Osteoblast (primary cell): ENCODE data around the gene AJM1. TPM values are rescaled to one million over a fixed set of nuclear protein-coding genes. Genes with fewer than 3 reads are reported as not detected.
A peak's percentile ranks its signal among the peaks of the same experiment; 100 is the strongest.
"Not testable (repeated sequence)": the region's sequence is repeated elsewhere in the genome, so short reads cannot be mapped to it uniquely, and the experiment has no call there.

Experiments
- DNase-seq: peaks from one replicate; pipeline ENCODE4 v3.0.0; 2011; ENCODE audit warnings: low spot score, mixed read lengths; ENCODE audit not compliant: insufficient read length; ENCODE audit errors: missing footprints
- H2AFZ ChIP-seq: 2 replicates; pipeline ENCODE4 v1.6.0; 2011; ENCODE audit warnings: mild to moderate bottlenecking, low read length
- H3K27ac ChIP-seq: 2 replicates; pipeline ENCODE4 v1.5.1; 2011; ENCODE audit warnings: mild to moderate bottlenecking, low read depth, low read length, moderate library complexity
- H3K27me3 ChIP-seq: 2 replicates; pipeline ENCODE4 v1.6.0; 2012; ENCODE audit warnings: mild to moderate bottlenecking, control low read depth, inconsistent platforms, low read length, moderate library complexity; ENCODE audit not compliant: insufficient read depth
- H3K36me3 ChIP-seq: 2 replicates; pipeline ENCODE4 v1.5.1; 2011; ENCODE audit warnings: mild to moderate bottlenecking, low read length, control low read depth, moderate library complexity; ENCODE audit not compliant: insufficient read depth
- H3K4me1 ChIP-seq: 2 replicates; pipeline ENCODE4 v1.5.1; 2011; ENCODE audit warnings: mild to moderate bottlenecking, low read length, control low read depth, moderate library complexity; ENCODE audit not compliant: insufficient read depth
- H3K4me2 ChIP-seq: 2 replicates; pipeline ENCODE4 v1.6.0; 2011; ENCODE audit warnings: mild to moderate bottlenecking, low read length; ENCODE audit not compliant: insufficient read depth
- H3K4me3 ChIP-seq: fragments of 200-600 bp; sonication (generic); 3 replicates; pipeline ENCODE4 v1.5.1; 2012; ENCODE audit warnings: mild to moderate bottlenecking, low read length, inconsistent platforms; ENCODE audit not compliant: insufficient read depth
- H3K79me2 ChIP-seq: 2 replicates; pipeline ENCODE4 v1.6.0; 2012; ENCODE audit warnings: mild to moderate bottlenecking, low read length, control low read depth, inconsistent platforms; ENCODE audit not compliant: insufficient read depth
- H3K9me3 ChIP-seq: 2 replicates; pipeline ENCODE4 v1.5.1; 2011; ENCODE audit warnings: low read depth, low read length, control low read depth
- H4K20me1 ChIP-seq: 2 replicates; pipeline ENCODE4 v1.6.0; 2012; ENCODE audit warnings: mild to moderate bottlenecking, low read length, control low read depth; ENCODE audit not compliant: insufficient read depth
- total RNA-seq: library from RNA; depleted of rRNA; stranded (reverse); fragments of >200 nt; gene quantifications from 2 replicates; pipeline ENCODE4 v1.2.3, GENCODE V29; 2012
- TF ChIP-seq, protein P1 (sequence below): IDR thresholded peaks from 2 replicates; pipeline ENCODE4 v1.5.1; 2011; ENCODE audit warnings: mild to moderate bottlenecking, low read depth, low read length, moderate library complexity; ENCODE audit errors: extremely low read depth

The AJM1 gene
- total RNA-seq, 1 donor: 1.1 TPM

DNA sequence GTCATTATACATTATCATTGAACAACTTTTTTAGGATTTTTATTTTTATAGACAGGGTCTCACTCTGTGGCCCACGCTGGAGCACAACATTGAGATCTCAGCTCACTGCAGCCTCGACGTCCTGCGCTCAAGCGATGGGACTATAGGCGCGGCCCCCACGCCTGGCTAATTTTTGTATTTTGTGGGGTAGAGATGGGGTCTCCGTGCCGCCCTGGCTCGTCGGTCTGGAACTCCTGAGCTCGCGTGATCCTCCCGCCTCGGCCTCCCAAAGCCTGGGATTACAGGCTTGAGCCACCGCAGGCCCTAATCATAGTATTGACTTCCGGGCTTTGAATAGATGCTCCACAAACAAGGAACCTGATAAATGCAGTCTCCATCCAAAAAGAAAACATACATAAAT, 25.2 kb downstream of the AJM1 start:
- no peak overlapping the region for H2AFZ ChIP-seq
- TF ChIP-seq, protein P1, sequence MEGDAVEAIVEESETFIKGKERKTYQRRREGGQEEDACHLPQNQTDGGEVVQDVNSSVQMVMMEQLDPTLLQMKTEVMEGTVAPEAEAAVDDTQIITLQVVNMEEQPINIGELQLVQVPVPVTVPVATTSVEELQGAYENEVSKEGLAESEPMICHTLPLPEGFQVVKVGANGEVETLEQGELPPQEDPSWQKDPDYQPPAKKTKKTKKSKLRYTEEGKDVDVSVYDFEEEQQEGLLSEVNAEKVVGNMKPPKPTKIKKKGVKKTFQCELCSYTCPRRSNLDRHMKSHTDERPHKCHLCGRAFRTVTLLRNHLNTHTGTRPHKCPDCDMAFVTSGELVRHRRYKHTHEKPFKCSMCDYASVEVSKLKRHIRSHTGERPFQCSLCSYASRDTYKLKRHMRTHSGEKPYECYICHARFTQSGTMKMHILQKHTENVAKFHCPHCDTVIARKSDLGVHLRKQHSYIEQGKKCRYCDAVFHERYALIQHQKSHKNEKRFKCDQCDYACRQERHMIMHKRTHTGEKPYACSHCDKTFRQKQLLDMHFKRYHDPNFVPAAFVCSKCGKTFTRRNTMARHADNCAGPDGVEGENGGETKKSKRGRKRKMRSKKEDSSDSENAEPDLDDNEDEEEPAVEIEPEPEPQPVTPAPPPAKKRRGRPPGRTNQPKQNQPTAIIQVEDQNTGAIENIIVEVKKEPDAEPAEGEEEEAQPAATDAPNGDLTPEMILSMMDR: no peak
- H3K4me1 ChIP-seq: peaks cover 4% of the 10 kb centered on the region
- DNase-seq: no peak
- H3K4me2 ChIP-seq: no peak overlapping the region
- peaks cover 30% of the 10 kb centered on the region for H3K79me2 ChIP-seq
- no peak overlapping the region for H3K4me3 ChIP-seq
- H4K20me1 ChIP-seq: peaks cover 10% of the 10 kb centered on the region
- H3K9me3 ChIP-seq: no peaks in the 10 kb centered on the region
- H3K36me3 ChIP-seq: peaks cover 20% of the 10 kb centered on the region
- no peaks in the 10 kb centered on the region for H3K27me3 ChIP-seq
- no peak overlapping the region for H3K27ac ChIP-seq

DNA sequence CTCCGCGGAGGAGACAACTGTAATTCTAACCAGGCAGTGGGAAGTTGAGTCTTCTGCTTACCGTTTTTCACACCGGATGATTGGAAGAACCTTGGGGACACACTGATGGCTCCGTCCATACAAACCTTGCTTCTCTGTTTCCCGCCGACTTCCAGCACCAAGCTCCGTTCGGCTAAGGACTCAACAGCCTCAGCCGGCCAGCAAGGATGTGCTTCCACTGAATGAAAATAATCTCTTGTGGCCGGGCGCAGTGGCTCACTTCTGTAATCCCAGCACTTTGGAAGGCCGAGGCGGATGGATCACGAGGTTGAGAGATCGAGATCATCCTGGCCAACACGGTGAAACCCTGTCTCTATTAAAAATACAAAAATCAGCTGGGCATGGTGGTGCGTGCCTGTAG, 25.6 kb downstream of the AJM1 start:
- H3K4me1 ChIP-seq: peaks cover 4% of the 10 kb centered on the region
- H3K79me2 ChIP-seq: peaks cover 30% of the 10 kb centered on the region
- DNase-seq: no peak
- H3K4me3 ChIP-seq: no peak overlapping the region
- H2AFZ ChIP-seq: no peak overlapping the region
- no peaks in the 10 kb centered on the region for H3K27me3 ChIP-seq
- H4K20me1 ChIP-seq: peaks cover 10% of the 10 kb centered on the region
- H3K36me3 ChIP-seq: peaks cover 15% of the 10 kb centered on the region
- no peak overlapping the region for H3K27ac ChIP-seq
- no peaks in the 10 kb centered on the region for H3K9me3 ChIP-seq
- no peak overlapping the region for H3K4me2 ChIP-seq
- TF ChIP-seq, protein P1: no peak

DNA sequence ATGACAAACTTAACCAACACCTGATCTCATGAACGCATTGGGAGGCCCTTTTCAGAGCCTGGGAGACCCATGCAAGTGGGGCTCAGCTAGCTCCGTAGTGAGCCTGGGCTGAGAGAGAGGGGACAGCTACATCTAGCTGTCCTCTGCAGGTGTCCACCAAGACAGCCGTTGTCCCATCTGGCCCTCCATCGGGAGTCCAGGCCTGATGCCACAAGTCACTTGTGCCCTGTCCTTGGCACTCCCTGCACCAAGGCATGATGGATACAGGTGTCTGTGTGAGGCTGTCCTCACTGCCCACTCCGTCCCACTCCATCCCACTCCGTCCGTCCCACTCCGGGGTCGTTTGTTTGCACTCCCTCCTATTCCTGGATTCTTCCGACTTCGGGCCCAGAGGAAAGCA, 26.4 kb downstream of the AJM1 start:
- Histone ChIP-seq H3K79me2 (peaks cover 23% of the 10 kb centered on the region), H3K4me3 (no peak overlapping the region), H3K27me3 (no peaks in the 10 kb centered on the region), H3K4me1 (peaks cover 4% of the 10 kb centered on the region), H4K20me1 (peaks cover 10% of the 10 kb centered on the region), H3K27ac (no peak overlapping the region), H3K36me3 (peaks cover 8% of the 10 kb centered on the region), H2AFZ (no peak overlapping the region), H3K9me3 (no peaks in the 10 kb centered on the region), H3K4me2 (no peak overlapping the region)
- TF ChIP-seq, protein P1: no peak
- peak; percentile 78 for DNase-seq

DNA sequence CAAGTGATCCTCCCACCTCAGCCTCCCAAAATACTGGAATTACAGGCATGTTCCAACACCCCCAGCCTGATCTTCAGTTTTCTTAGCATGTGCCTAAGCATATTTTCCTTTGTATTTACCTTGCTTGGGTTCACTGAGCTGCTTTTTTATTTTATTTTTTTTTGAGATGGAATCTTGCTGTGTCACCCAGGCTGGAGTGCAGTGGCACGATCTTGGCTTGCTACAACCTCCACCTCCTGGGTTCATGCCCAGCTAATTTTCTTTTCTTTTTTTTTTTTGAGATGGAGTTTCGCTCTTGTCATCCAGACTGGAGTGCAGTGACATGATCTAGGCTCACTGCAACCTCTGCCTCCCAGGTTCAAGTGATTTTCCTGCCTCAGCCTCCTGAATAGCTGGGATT, 27.3 kb downstream of the AJM1 start:
- not testable (repeated sequence) for H3K4me2 ChIP-seq, H3K4me1 ChIP-seq, H3K4me3 ChIP-seq, DNase-seq, H2AFZ ChIP-seq, H3K9me3 ChIP-seq, H3K36me3 ChIP-seq, H4K20me1 ChIP-seq, H3K27ac ChIP-seq, H3K27me3 ChIP-seq
- peaks cover 16% of the 10 kb centered on the region for H3K79me2 ChIP-seq
